ENCODE results near the gene RER1.

- no peak for TF ChIP-seq CTCF (IDR thresholded peaks at IDR 0.05; ENCODE audit: borderline replicate concordance, extremely low read depth, low read length, poor library complexity, severe bottlenecking)
- TF ChIP-seq EZH2 (IDR thresholded peaks at IDR 0.05; ENCODE audit: borderline replicate concordance, low read depth, low read length, severe bottlenecking) = no peak
Observed at GRCh38 chr1:2437617-2438016, 46.0 kb downstream of the RER1 start.
